Kidney (tissue), 14 donors: ENCODE data around the gene NTRK2. TPM values are rescaled to one million over a fixed set of nuclear protein-coding genes. Genes with fewer than 3 reads are reported as not detected.

Experiments used
- DNase-seq, 5 donors: peaks; one replicate each; pipeline ENCODE4 v3.0.0-alpha.2; 2013 to 2020
- FAIRE-seq: peaks from 2 replicates; lab custom pipeline; 2012; peaks lifted over from hg19 to GRCh38; lab: Jason Lieb, UNC
- H3K27ac ChIP-seq, 2 donors: one replicate each; pipeline ENCODE4 v1.7.0; 2013; ENCODE audit warnings: low read depth in 2 of 2, low read length in 2 of 2, inconsistent platforms in 1 of 2
- H3K27me3 ChIP-seq: one replicate; pipeline ENCODE4 v1.7.1; 2013; ENCODE audit warnings: low read length, inconsistent platforms; ENCODE audit not compliant: control insufficient read depth, insufficient read depth
- H3K36me3 ChIP-seq, 3 donors: one replicate each; pipeline versions ENCODE4 v1.7.0 to v1.7.1; 2013; ENCODE audit warnings: low read length in 3 of 3, control low read depth in 1 of 3, inconsistent platforms in 1 of 3; ENCODE audit not compliant: insufficient read depth in 3 of 3, control insufficient read depth in 2 of 3
- H3K4me1 ChIP-seq, 3 donors: one replicate each; pipeline versions ENCODE4 v1.7.0 to v1.7.1; 2013; ENCODE audit warnings: low read length in 3 of 3, inconsistent platforms in 1 of 3, low read depth in 1 of 3; ENCODE audit not compliant: control insufficient read depth in 2 of 3, insufficient read depth in 2 of 3
- H3K4me3 ChIP-seq, 3 donors: one replicate each; pipeline versions ENCODE4 v1.7.0 to v1.8.1; 2013; ENCODE audit warnings: low read length in 3 of 3, control low read depth in 1 of 3, inconsistent platforms in 1 of 3
- H3K9ac ChIP-seq, 3 donors: one replicate each; pipeline versions ENCODE4 v1.7.0 to v1.7.1; 2013; ENCODE audit warnings: low read length in 3 of 3, control low read depth in 1 of 3, inconsistent platforms in 1 of 3
- H3K9me3 ChIP-seq, 3 donors: one replicate each; pipeline versions ENCODE4 v1.7.0 to v1.7.1; 2013; ENCODE audit warnings: low read length in 3 of 3, control low read depth in 1 of 3, inconsistent platforms in 1 of 3; ENCODE audit not compliant: control insufficient read depth in 2 of 3, insufficient read depth in 1 of 3
- CTCF ChIP-seq: IDR thresholded peaks from 3 replicates; pipeline ENCODE4 v1.5.1; 2012; ENCODE audit warnings: mild to moderate bottlenecking, moderate library complexity, borderline replicate concordance; ENCODE audit not compliant: insufficient read depth; ENCODE audit errors: extremely low read depth
- intact Hi-C: fragments of 100-400 bp; cut with DNase I; formaldehyde crosslinking; loops from one replicate; pipeline ENCODE4 v1.11.1; 2022
- polyA plus RNA-seq: library from polyadenylated mRNA; stranded (reverse); fragments of 350-450 nt; fragmentation: Illumina TruSeq; extraction: RNeasy Lipid Tissue Mini Kit (QIAGEN cat#74804); gene quantifications from one replicate; pipeline ENCODE4 v1.2.3, GENCODE V29; 2014; ENCODE audit warnings: low read depth, low replicate concordance; ENCODE audit not compliant: insufficient read depth
- total RNA-seq: library from RNA; stranded (reverse); fragmentation: NEBNext Ultra II Directional; extraction: Animal tissue kit (Norgen Biotek cat#: 25700); gene quantifications from one replicate; pipeline ENCODE4 v1.2.1, GENCODE V29; 2021
- donor health status: control.
- donor health status: control.
- donor health status: control.
- donor health status: control.
- donor health status: control.
- donor health status: DM: yes; HTN: yes; CAD: no.
- donor health status: Normal renal cell carcinoma (clear cell type).

Gene NTRK2
- total and polyA plus RNA-seq, 2 donors from 2014 or later = 20.0 to 41.2 TPM

- Histone ChIP-seq H3K4me3 (no peak overlapping the region), H3K9me3 (no peaks in the 10 kb centered on the region), H3K9ac (no peak overlapping the region), H3K4me1 (no peaks in the 10 kb centered on the region), H3K27ac (no peak overlapping the region), H3K36me3 (no peaks in the 10 kb centered on the region), H3K27me3 (no peaks in the 10 kb centered on the region)
- intact Hi-C loops = no loop called here
- no peak for FAIRE-seq
- no peak for DNase-seq
- no peak for TF ChIP-seq CTCF
Measured at GRCh38 chr9:84722388-84722989, 53.0 kb downstream of the NTRK2 start.

- Histone ChIP-seq H3K4me3 (no peak overlapping the region), H3K36me3 (no peaks in the 10 kb centered on the region), H3K9ac (no peak overlapping the region), H3K27me3 (no peaks in the 10 kb centered on the region), H3K4me1 (no peaks in the 10 kb centered on the region), H3K9me3 (no peaks in the 10 kb centered on the region), H3K27ac (no peak overlapping the region)
- DNase-seq (no peak), FAIRE-seq (no peak)
- no peak for TF ChIP-seq CTCF
- intact Hi-C loops = no loop called here
Measured at GRCh38 chr9:84723426-84723825, 53.9 kb downstream of the NTRK2 start.

GRCh38 chr9:84731696-84732095 is 62.2 kb downstream of the NTRK2 start:
- intact Hi-C loops = no loop called here
- H3K27me3 ChIP-seq = no peaks in the 10 kb centered on the region
- FAIRE-seq = no peak

More at GRCh38 chr9:84731696-84732095, 62.2 kb downstream of the NTRK2 start:
- Histone ChIP-seq H3K9ac (no peak overlapping the region), H3K4me1 (no peaks in the 10 kb centered on the region), H3K9me3 (no peaks in the 10 kb centered on the region), H3K27ac (no peak overlapping the region), H3K36me3 (no peaks in the 10 kb centered on the region), H3K4me3 (no peak overlapping the region)
- no peak for TF ChIP-seq CTCF
- no peak for DNase-seq
